ENCODE results near the gene SLC25A42.

SLC25A42 gene

DNA sequence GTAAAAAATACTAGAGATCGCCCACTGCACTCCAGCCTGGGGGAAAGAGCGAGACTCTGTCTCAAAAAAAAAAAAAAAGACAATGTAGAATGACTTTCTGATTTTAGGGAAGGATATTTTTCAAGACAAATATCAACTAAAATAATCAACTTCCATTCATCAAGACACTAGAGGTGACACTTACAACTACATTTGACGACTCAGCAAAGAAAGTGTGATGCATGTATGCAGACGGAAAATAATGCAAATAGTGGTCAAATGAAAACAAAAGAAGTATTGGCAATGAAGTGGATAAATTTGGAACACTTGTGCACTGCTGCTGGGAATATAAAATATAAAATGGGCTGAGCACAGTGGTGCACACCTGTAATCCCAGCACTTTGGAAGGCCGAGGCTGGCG, 62.3 kb downstream of the SLC25A42 start:
- no peak for DNase-seq (ENCODE audit: low read depth in 1 of 2, low spot score in 1 of 2)
- Histone ChIP-seq H3K27me3 (ENCODE audit: insufficient read depth, poor library complexity, severe bottlenecking) (no peaks in the 10 kb centered on the region), H3K27ac (replicated peaks) (no peak overlapping the region), H3K4me3 (replicated peaks; ENCODE audit: insufficient read depth, low read length) (no peak overlapping the region)
- TF ChIP-seq, protein P1, sequence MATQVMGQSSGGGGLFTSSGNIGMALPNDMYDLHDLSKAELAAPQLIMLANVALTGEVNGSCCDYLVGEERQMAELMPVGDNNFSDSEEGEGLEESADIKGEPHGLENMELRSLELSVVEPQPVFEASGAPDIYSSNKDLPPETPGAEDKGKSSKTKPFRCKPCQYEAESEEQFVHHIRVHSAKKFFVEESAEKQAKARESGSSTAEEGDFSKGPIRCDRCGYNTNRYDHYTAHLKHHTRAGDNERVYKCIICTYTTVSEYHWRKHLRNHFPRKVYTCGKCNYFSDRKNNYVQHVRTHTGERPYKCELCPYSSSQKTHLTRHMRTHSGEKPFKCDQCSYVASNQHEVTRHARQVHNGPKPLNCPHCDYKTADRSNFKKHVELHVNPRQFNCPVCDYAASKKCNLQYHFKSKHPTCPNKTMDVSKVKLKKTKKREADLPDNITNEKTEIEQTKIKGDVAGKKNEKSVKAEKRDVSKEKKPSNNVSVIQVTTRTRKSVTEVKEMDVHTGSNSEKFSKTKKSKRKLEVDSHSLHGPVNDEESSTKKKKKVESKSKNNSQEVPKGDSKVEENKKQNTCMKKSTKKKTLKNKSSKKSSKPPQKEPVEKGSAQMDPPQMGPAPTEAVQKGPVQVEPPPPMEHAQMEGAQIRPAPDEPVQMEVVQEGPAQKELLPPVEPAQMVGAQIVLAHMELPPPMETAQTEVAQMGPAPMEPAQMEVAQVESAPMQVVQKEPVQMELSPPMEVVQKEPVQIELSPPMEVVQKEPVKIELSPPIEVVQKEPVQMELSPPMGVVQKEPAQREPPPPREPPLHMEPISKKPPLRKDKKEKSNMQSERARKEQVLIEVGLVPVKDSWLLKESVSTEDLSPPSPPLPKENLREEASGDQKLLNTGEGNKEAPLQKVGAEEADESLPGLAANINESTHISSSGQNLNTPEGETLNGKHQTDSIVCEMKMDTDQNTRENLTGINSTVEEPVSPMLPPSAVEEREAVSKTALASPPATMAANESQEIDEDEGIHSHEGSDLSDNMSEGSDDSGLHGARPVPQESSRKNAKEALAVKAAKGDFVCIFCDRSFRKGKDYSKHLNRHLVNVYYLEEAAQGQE (IDR thresholded peaks at IDR 0.05; ENCODE audit: insufficient replicate concordance, low read depth), result no peak
- no peak for TF ChIP-seq POLR2AphosphoS5 (IDR thresholded peaks at IDR 0.05; ENCODE audit: low read depth)
- TF ChIP-seq SPI1 (IDR thresholded peaks at IDR 0.05; ENCODE audit: borderline replicate concordance, low read depth), result no peak
- TF ChIP-seq GABPA (IDR thresholded peaks at IDR 0.05; ENCODE audit: low read depth), result no peak
- TF ChIP-seq, protein P2, sequence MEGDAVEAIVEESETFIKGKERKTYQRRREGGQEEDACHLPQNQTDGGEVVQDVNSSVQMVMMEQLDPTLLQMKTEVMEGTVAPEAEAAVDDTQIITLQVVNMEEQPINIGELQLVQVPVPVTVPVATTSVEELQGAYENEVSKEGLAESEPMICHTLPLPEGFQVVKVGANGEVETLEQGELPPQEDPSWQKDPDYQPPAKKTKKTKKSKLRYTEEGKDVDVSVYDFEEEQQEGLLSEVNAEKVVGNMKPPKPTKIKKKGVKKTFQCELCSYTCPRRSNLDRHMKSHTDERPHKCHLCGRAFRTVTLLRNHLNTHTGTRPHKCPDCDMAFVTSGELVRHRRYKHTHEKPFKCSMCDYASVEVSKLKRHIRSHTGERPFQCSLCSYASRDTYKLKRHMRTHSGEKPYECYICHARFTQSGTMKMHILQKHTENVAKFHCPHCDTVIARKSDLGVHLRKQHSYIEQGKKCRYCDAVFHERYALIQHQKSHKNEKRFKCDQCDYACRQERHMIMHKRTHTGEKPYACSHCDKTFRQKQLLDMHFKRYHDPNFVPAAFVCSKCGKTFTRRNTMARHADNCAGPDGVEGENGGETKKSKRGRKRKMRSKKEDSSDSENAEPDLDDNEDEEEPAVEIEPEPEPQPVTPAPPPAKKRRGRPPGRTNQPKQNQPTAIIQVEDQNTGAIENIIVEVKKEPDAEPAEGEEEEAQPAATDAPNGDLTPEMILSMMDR (IDR thresholded peaks at IDR 0.05; ENCODE audit: insufficient read depth, low read length), result no peak

DNA sequence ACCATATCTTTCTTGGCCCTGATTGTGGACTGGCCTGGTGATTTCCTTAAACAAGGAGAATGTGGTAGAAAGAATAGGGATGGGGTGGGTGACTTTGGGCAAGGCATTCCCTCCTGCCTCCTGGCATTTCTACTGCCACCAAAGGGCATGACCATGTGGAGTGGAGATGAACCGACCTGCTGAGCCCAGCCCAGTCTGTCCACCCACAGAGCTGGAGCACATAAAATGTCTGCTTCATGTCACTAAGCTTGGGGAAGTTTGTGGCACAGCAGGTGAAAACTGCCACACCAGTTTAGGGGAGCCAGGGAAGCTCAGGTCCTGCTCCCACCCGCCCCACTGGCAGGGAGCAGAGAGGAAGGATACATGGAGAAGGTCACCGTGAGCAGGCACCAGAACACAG, 68.2 kb downstream of the SLC25A42 start:
- Histone ChIP-seq H3K4me3 (replicated peaks; ENCODE audit: insufficient read depth, low read length) (no peak overlapping the region), H3K27ac (replicated peaks) (no peak overlapping the region), H3K27me3 (ENCODE audit: insufficient read depth, poor library complexity, severe bottlenecking) (no peaks in the 10 kb centered on the region)
- DNase-seq (ENCODE audit: low read depth in 1 of 2, low spot score in 1 of 2), result no peak
- TF ChIP-seq SPI1 (IDR thresholded peaks at IDR 0.05; ENCODE audit: borderline replicate concordance, low read depth), result no peak
- TF ChIP-seq, protein P1 (IDR thresholded peaks at IDR 0.05; ENCODE audit: insufficient replicate concordance, low read depth), result no peak
- no peak for TF ChIP-seq POLR2AphosphoS5 (IDR thresholded peaks at IDR 0.05; ENCODE audit: low read depth)
- TF ChIP-seq, protein P2 (IDR thresholded peaks at IDR 0.05; ENCODE audit: insufficient read depth, low read length), result no peak
- TF ChIP-seq GABPA (IDR thresholded peaks at IDR 0.05; ENCODE audit: low read depth), result no peak

DNA sequence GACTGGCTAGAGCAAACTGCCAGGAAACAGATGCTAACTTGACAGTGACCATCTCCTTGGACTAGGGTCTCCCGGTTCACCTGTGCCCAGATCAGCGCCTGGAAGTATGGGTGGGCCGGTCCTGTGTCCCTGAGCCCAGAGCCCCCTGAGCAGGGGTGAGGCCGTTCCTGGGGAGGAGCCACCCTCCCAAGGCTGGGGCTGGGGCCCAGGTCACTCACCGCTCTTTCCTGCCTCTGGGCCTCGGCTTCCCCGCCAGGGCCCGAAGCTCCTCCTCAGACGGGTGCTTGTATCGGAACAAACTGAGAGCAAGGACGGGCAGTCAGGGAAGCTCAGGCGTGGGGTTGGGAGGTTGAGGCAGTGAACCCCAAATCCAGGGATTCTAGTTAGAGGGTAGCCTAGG, 69.1 kb downstream of the SLC25A42 start:
- no peak for DNase-seq (ENCODE audit: low read depth in 1 of 2, low spot score in 1 of 2)
- H3K27ac ChIP-seq (replicated peaks), result no peak overlapping the region
- H3K4me3 ChIP-seq (replicated peaks; ENCODE audit: insufficient read depth, low read length), result no peak overlapping the region
- no peak for TF ChIP-seq SPI1 (IDR thresholded peaks at IDR 0.05; ENCODE audit: borderline replicate concordance, low read depth)
- no peak for TF ChIP-seq GABPA (IDR thresholded peaks at IDR 0.05; ENCODE audit: low read depth)
- TF ChIP-seq POLR2AphosphoS5 (IDR thresholded peaks at IDR 0.05; ENCODE audit: low read depth), result no peak
- TF ChIP-seq, protein P2 (IDR thresholded peaks at IDR 0.05; ENCODE audit: insufficient read depth, low read length), result no peak
- no peaks in the 10 kb centered on the region for H3K27me3 ChIP-seq (ENCODE audit: insufficient read depth, poor library complexity, severe bottlenecking)

DNA sequence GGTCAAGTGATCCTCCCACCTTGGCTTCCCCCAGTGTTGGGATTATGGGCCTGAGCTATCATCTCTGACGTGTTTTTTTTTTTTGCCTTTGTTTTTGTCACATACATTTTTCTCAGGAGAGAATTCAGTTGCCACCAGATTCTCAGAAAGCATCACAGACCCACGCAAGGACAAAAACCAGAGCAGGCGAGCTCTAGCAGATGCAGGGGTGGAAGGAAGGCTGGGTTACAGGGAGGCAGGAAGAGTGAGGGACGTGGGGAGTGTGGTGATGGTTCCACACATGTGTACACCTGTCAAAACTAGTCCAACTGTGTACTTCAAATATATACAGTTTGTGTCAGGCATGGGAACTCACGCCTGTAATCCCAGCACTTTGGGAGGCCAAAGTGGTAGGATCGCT, 70.2 kb downstream of the SLC25A42 start:
- no peak overlapping the region for H3K4me3 ChIP-seq (replicated peaks; ENCODE audit: insufficient read depth, low read length)
- TF ChIP-seq, protein P2 (IDR thresholded peaks at IDR 0.05; ENCODE audit: insufficient read depth, low read length), result no peak
- TF ChIP-seq GABPA (IDR thresholded peaks at IDR 0.05; ENCODE audit: low read depth) (no peak), POLR2AphosphoS5 (IDR thresholded peaks at IDR 0.05; ENCODE audit: low read depth) (no peak), SPI1 (IDR thresholded peaks at IDR 0.05; ENCODE audit: borderline replicate concordance, low read depth) (no peak)
- TF ChIP-seq, protein P1 (IDR thresholded peaks at IDR 0.05; ENCODE audit: insufficient replicate concordance, low read depth), result no peak

More for the DNA sequence above, 70.2 kb downstream of the SLC25A42 start:
- no peaks in the 10 kb centered on the region for H3K27me3 ChIP-seq (ENCODE audit: insufficient read depth, poor library complexity, severe bottlenecking)
- no peak for DNase-seq (ENCODE audit: low read depth in 1 of 2, low spot score in 1 of 2)
- no peak overlapping the region for H3K27ac ChIP-seq (replicated peaks)

Measured in HL-60 (cell line).